HuH-7.5 (cell line): ENCODE data around the gene KRTAP5-8.
"Not testable (repeated sequence)": the region's sequence is repeated elsewhere in the genome, so short reads cannot be mapped to it uniquely, and the experiment has no call there.

Experiments used
- DNase-seq: peaks from one replicate; pipeline ENCODE4 v3.0.0; 2011; ENCODE audit warnings: low spot score

Gene KRTAP5-8

GRCh38 chr11:71537977-71538665 lies at the start of gene KRTAP5-8:
Gene KRTAP5-8, plus strand, starts transcription at chr11:71538025. Its CDS starts 31 bp downstream, at chr11:71538056.
- DNase-seq = not testable (repeated sequence)

GRCh38 chr11:71488681-71489270 lies 49.0 kb upstream of the KRTAP5-8 start:
- DNase-seq = no peak

- DNase-seq = no peak
Measured at GRCh38 chr11:71489311-71490043, 48.3 kb upstream of the KRTAP5-8 start.

GRCh38 chr11:71490044-71490730 lies 47.6 kb upstream of the KRTAP5-8 start:
- DNase-seq = no peak

- no peak for DNase-seq
Measured at GRCh38 chr11:71490731-71491390, 47.0 kb upstream of the KRTAP5-8 start.

- no peak for DNase-seq
Measured at GRCh38 chr11:71491531-71491930, 46.3 kb upstream of the KRTAP5-8 start.

- DNase-seq = no peak
Measured at GRCh38 chr11:71491940-71492339, 45.9 kb upstream of the KRTAP5-8 start.

- DNase-seq = no peak
Measured at GRCh38 chr11:71495286-71496230, 42.3 kb upstream of the KRTAP5-8 start.

- DNase-seq = no peak
Measured at GRCh38 chr11:71496421-71496820, 41.4 kb upstream of the KRTAP5-8 start.

GRCh38 chr11:71498091-71498490 lies 39.7 kb upstream of the KRTAP5-8 start:
- DNase-seq = no peak

GRCh38 chr11:71499125-71499524 lies 38.7 kb upstream of the KRTAP5-8 start:
- DNase-seq = no peak

GRCh38 chr11:71499546-71499945 lies 38.3 kb upstream of the KRTAP5-8 start:
- DNase-seq = no peak

GRCh38 chr11:71500601-71501021 lies 37.2 kb upstream of the KRTAP5-8 start:
- DNase-seq = no peak

GRCh38 chr11:71501071-71501985 lies 36.5 kb upstream of the KRTAP5-8 start:
- DNase-seq = no peak

- DNase-seq = no peak
Measured at GRCh38 chr11:71502026-71502425, 35.8 kb upstream of the KRTAP5-8 start.

GRCh38 chr11:71502871-71503435 lies 34.9 kb upstream of the KRTAP5-8 start:
- DNase-seq = no peak

GRCh38 chr11:71504531-71504930 lies 33.3 kb upstream of the KRTAP5-8 start:
- DNase-seq = no peak

GRCh38 chr11:71505001-71505400 lies 32.8 kb upstream of the KRTAP5-8 start:
- no peak for DNase-seq

GRCh38 chr11:71505781-71506180 lies 32.0 kb upstream of the KRTAP5-8 start:
- DNase-seq = no peak
